Measurements from ENCODE around the gene IL10RA. TPM values are rescaled to one million over a fixed set of nuclear protein-coding genes. Genes with fewer than 3 reads are reported as not detected.

Gene IL10RA
- total and polyA plus RNA-seq, 9 of the 15 experiments (the other 6 are each of a cell fraction or from before 2014, with no cell fraction given) = 0.17 to 17.3 (median 2.9) TPM

- no TSS peak for BruUV-seq (replicated peaks)
- Histone ChIP-seq H3K4me2 (ENCODE audit: insufficient read depth, low read length) (no peak overlapping the region), H3K27ac (ENCODE audit: extremely low read depth, low read depth, low read length) (no peak overlapping the region), H3K9me3 (replicated peaks; ENCODE audit: control insufficient read depth, insufficient read depth, low read depth, low read length) (no peaks in the 10 kb centered on the region), H3K9ac (ENCODE audit: insufficient read depth in 1 of 2, low read depth in 2 of 2, low read length in 2 of 2) (no peak overlapping the region), H3K36me3 (ENCODE audit: control insufficient read depth, insufficient read depth, low read length) (no peaks in the 10 kb centered on the region), H2AFZ (ENCODE audit: low read depth, low read length) (no peak overlapping the region), H3K4me1 (replicated peaks in 1 of 2; ENCODE audit: control insufficient read depth in 2 of 2, insufficient read depth in 2 of 2, low read length in 2 of 2) (peaks cover 8 to 19% of the 10 kb centered on the region in 2 experiments), H3K9me1 (ENCODE audit: control insufficient read depth, insufficient read depth, low read length) (no peaks in the 10 kb centered on the region), H3K27me3 (ENCODE audit: control insufficient read depth in 2 of 2, insufficient read depth in 2 of 2, low read length in 2 of 2) (no peaks in the 10 kb centered on the region), H4K20me1 (replicated peaks; ENCODE audit: control insufficient read depth, insufficient read depth, low read length) (no peaks in the 10 kb centered on the region), H3K79me2 (ENCODE audit: control insufficient read depth, insufficient read depth, low read length) (no peaks in the 10 kb centered on the region), H3K4me3 (no peak overlapping the region)
- intact Hi-C loops (cut with micrococcal nuclease) = no loop called here
- DNase-seq (ENCODE audit: extremely low read depth in 1 of 4, low spot score in 3 of 4) (no peak), ATAC-seq (no peak), FAIRE-seq (no peak)
- in situ Hi-C loops (cut with MboI) = loop anchor here (5.0 kb wide), 1 partner anchor 225 kb away; the partner anchor contains the start of gene FXYD2
- TF ChIP-seq CHD1 (IDR thresholded peaks at IDR 0.05; ENCODE audit: low read length) (no peak), ELF2 (CRISPR knock-in tag; IDR thresholded peaks at IDR 0.05) (no peak), ZNF263 (CRISPR knock-in tag; IDR thresholded peaks at IDR 0.05; ENCODE audit: borderline replicate concordance) (no peak), NR4A1 (CRISPR knock-in tag; IDR thresholded peaks at IDR 0.05) (no peak), NR4A1 (tag; IDR thresholded peaks at IDR 0.05) (no peak), MAZ (CRISPR knock-in tag; conservative IDR thresholded peaks at IDR 0.05 in 1 of 2, IDR thresholded peaks at IDR 0.05 in 1 of 2) (no peak), ZBTB8A (IDR thresholded peaks at IDR 0.05; ENCODE audit: partially characterized antibody) (no peak), MTF1 (CRISPR knock-in tag; IDR thresholded peaks at IDR 0.05; ENCODE audit: borderline replicate concordance) (no peak), MAFF (IDR thresholded peaks at IDR 0.05; ENCODE audit: low read length) (no peak), STAT5A (IDR thresholded peaks at IDR 0.05; ENCODE audit: borderline replicate concordance, low read length) (no peak), SRSF7 (optimal IDR thresholded peaks at IDR 0.05; ENCODE audit: low read depth, low read length) (no peak), SIX5 (IDR thresholded peaks at IDR 0.05; ENCODE audit: borderline replicate concordance in 1 of 2, insufficient read depth in 1 of 2, low read depth in 1 of 2, low read length in 2 of 2) (no peak), IFI16 (CRISPR knock-in tag; IDR thresholded peaks at IDR 0.05) (no peak), BHLHE40 (IDR thresholded peaks at IDR 0.05; ENCODE audit: low read length) (no peak)
- TF ChIP-seq, protein P1, sequence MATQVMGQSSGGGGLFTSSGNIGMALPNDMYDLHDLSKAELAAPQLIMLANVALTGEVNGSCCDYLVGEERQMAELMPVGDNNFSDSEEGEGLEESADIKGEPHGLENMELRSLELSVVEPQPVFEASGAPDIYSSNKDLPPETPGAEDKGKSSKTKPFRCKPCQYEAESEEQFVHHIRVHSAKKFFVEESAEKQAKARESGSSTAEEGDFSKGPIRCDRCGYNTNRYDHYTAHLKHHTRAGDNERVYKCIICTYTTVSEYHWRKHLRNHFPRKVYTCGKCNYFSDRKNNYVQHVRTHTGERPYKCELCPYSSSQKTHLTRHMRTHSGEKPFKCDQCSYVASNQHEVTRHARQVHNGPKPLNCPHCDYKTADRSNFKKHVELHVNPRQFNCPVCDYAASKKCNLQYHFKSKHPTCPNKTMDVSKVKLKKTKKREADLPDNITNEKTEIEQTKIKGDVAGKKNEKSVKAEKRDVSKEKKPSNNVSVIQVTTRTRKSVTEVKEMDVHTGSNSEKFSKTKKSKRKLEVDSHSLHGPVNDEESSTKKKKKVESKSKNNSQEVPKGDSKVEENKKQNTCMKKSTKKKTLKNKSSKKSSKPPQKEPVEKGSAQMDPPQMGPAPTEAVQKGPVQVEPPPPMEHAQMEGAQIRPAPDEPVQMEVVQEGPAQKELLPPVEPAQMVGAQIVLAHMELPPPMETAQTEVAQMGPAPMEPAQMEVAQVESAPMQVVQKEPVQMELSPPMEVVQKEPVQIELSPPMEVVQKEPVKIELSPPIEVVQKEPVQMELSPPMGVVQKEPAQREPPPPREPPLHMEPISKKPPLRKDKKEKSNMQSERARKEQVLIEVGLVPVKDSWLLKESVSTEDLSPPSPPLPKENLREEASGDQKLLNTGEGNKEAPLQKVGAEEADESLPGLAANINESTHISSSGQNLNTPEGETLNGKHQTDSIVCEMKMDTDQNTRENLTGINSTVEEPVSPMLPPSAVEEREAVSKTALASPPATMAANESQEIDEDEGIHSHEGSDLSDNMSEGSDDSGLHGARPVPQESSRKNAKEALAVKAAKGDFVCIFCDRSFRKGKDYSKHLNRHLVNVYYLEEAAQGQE (IDR thresholded peaks at IDR 0.05; ENCODE audit: borderline replicate concordance) = no peak
- TF ChIP-seq, protein P1 (CRISPR knock-in tag; IDR thresholded peaks at IDR 0.05; ENCODE audit: low read depth) = no peak
- ChIA-PET POLR2A (interaction anchor here (1.2 kb wide), 1 partner anchor 45 kb away, joined by 3 read pairs; no protein-coding TSS in a partner anchor), CTCF (ENCODE audit: low intra/inter-chr PET ratio) (interaction anchor here (0.6 kb wide), 1 partner anchor 348 kb away, joined by 6 read pairs; no protein-coding TSS in a partner anchor)
- 34% methylated on average over 4 of the region's 4 CpGs for WGBS (ENCODE audit: insufficient coverage, low coverage, missing lambda C conversion rate)
These were observed 61.6 kb downstream of the IL10RA start for GRCh38 chr11:118047749-118048148.
